Heart right ventricle (tissue), 16 donors: Measurements from ENCODE around the gene KDM2A. TPM values are rescaled to one million over a fixed set of nuclear protein-coding genes. Genes with fewer than 3 reads are reported as not detected.

Source experiments
- ATAC-seq, 8 donors: fragments of 200-7000 bp; cut with Tn5 transposase; one replicate each; pipeline ENCODE4 v1.9.1; 2020; ENCODE audit warnings: mild to moderate bottlenecking in 8 of 8, moderate library complexity in 8 of 8, moderate number of reproducible peaks in 1 of 8
- DNase-seq, 2 donors: peaks; one replicate each; pipeline ENCODE4 v3.0.0-alpha.2; 2020
- H3K27ac ChIP-seq, 10 donors: fragments of 200-600 bp; sonication (generic) in 2 of 10; one replicate each; pipeline versions ENCODE4 v1.5.0 to v1.8.0; 2020 to 2022; ENCODE audit warnings: mild to moderate bottlenecking in 3 of 10
- H3K27me3 ChIP-seq, 7 donors: fragments of 200-600 bp; one replicate each; pipeline ENCODE4 v1.8.0; 2021 to 2022; ENCODE audit warnings: mild to moderate bottlenecking in 2 of 7
- H3K36me3 ChIP-seq, 9 donors: fragments of 200-600 bp; sonication (generic) in 1 of 9; one replicate each; pipeline versions ENCODE4 v1.5.0 to v1.8.0; 2020 to 2022; ENCODE audit warnings: mild to moderate bottlenecking in 2 of 9
- H3K4me1 ChIP-seq, 9 donors: fragments of 200-600 bp; sonication (generic) in 1 of 9; one replicate each; pipeline versions ENCODE4 v1.5.0 to v1.8.0; 2020 to 2022; ENCODE audit warnings: mild to moderate bottlenecking in 4 of 9
- H3K4me3 ChIP-seq, 10 donors: fragments of 200-600 bp; sonication (generic) in 2 of 10; one replicate each; pipeline versions ENCODE4 v1.5.0 to v1.8.0; 2020 to 2022; ENCODE audit warnings: mild to moderate bottlenecking in 7 of 10, moderate library complexity in 2 of 10
- H3K9me3 ChIP-seq, 11 donors: fragments of 200-600 bp in 10 of 11; sonication (generic) in 2 of 11; one replicate each; pipeline versions ENCODE4 v1.5.0 to v1.8.0; 2013 to 2022; ENCODE audit warnings: mild to moderate bottlenecking in 2 of 11, control low read depth in 1 of 11, moderate library complexity in 1 of 11
- CTCF ChIP-seq, 9 donors: fragments of 200-600 bp; sonication (generic) in 2 of 9; IDR thresholded peaks; one replicate each; pipeline versions ENCODE4 v1.5.0 to v1.8.0; 2021 to 2022; ENCODE audit warnings: antibody characterized with exemption in 9 of 9, mild to moderate bottlenecking in 5 of 9, moderate library complexity in 1 of 9
- WGBS, 2 donors: extraction: QIAGEN DNeasy Blood & Tissue Kit; methylation state at CpG; one replicate each; pipeline ENCODE4 v1.1.7; 2013; ENCODE audit warnings: inconsistent platforms in 1 of 2; 5-methylcytosine and 5-hydroxymethylcytosine counted together
- intact Hi-C, 10 donors: fragments of 100-400 bp; cut with DNase I; formaldehyde crosslinking; loops; one replicate each; pipeline versions ENCODE4 v1.11.1 to v1.14.2; 2022
- polyA plus RNA-seq, 2 donors: library from polyadenylated mRNA; stranded (reverse); fragments of 200-250 nt; gene quantifications; one replicate each; pipeline ENCODE4 v1.2.3, GENCODE V29; 2013
- total RNA-seq, 10 donors: library from RNA; stranded (reverse); fragmentation: NEBNext Ultra II Directional in 3 of 10; extraction: Animal tissue kit (Norgen Biotek cat#: 25700) in 3 of 10; gene quantifications; one replicate each; pipeline versions ENCODE4 v1.2.1 to v1.2.4, GENCODE V29; 2021 to 2023
- donor health status: Arrhythmogenic right ventricular cardiomyopathy.
- donor health status: ischemic (EF 13 %, LVEDD 7.1; RV severe dilation, severe dysfunction).
- donor health status: healthy with polysubstance abuse.
- donor health status: DM: no; HTN: yes; CAD: no.
- donor health status: DM: no; HTN: no; CAD: no.
- donor health status: ischemic (EF 25% LVEDD 6.9; RV normal size, moderate dysfunction).
- donor health status: ischemic (EF 25% LVEDD 5.7; RV mildly dilated, moderate dysfunction).
- donor health status: healthy.
- donor health status: DM: yes; HTN: yes; CAD: no.
- donor health status: Ischemic cardiomyopathy.
- donor health status: ischemic (EF 35%, LVEDD 5.7; RV mildly dilated, moderate dysfunction).
- donor health status: nonischemic (EF 11% LVEDD 7.7; RV severe dilation, severe dysfunction).
- donor health status: DM: yes; HTN: yes; CAD: no.
- donor health status: PGD.
- donor health status: ischemic (EF 29% LVEDD 5.4; RV normal size, mild dysfunction).
- donor health status: nonischemic (EF 23%, LVEDD 6.1; RV moderate dilation, normal function).

Gene KDM2A
- total and polyA plus RNA-seq, 12 donors, result 16.5 to 45.7 (median 37.1) TPM

GRCh38 chr11:67242548-67242947 lies 123.5 kb downstream of the KDM2A start:
- DNase-seq (no peak), ATAC-seq (no peak)
- Histone ChIP-seq H3K9me3 (no peaks in the 10 kb centered on the region), H3K27ac (peak overlapping the region in 3 of 10 donors; percentile 32 to 96 (median 49)), H3K27me3 (no peaks in the 10 kb centered on the region), H3K36me3 (peaks cover 0 to 57% (median 47%) of the 10 kb centered on the region in 9 donors), H3K4me1 (peaks cover 15 to 55% (median 50%) of the 10 kb centered on the region in 9 donors), H3K4me3 (peak overlapping the region in 5 of 10 donors; percentile 1 to 85 (median 63))
- 81 to 86% methylated on average over 1 of the region's 1 CpG for WGBS, 2 donors
- TF ChIP-seq CTCF (IDR thresholded peaks at IDR 0.05), result no peak
- intact Hi-C loops, result no loop called here

- Histone ChIP-seq H3K27ac (peak overlapping the region in 2 of 10 donors; percentile 32 to 49), H3K9me3 (no peaks in the 10 kb centered on the region), H3K4me3 (no peak overlapping the region), H3K36me3 (peaks cover 0 to 59% (median 52%) of the 10 kb centered on the region in 9 donors), H3K4me1 (peaks cover 15 to 58% (median 55%) of the 10 kb centered on the region in 9 donors), H3K27me3 (no peaks in the 10 kb centered on the region)
- DNase-seq, result no peak
- no peak for ATAC-seq
- TF ChIP-seq CTCF (IDR thresholded peaks at IDR 0.05), result no peak
- intact Hi-C loops, result no loop called here
- WGBS, 2 donors, result 59 to 60% methylated on average over 2 of the region's 2 CpGs
Observed at GRCh38 chr11:67243051-67243450, 124.0 kb downstream of the KDM2A start.

- 91 to 96% methylated on average over 11 of the region's 11 CpGs for WGBS, 2 donors
- peaks cover 15 to 57% (median 49%) of the 10 kb centered on the region in 9 donors for H3K4me1 ChIP-seq
- H3K9me3 ChIP-seq, result no peaks in the 10 kb centered on the region
- TF ChIP-seq CTCF (IDR thresholded peaks at IDR 0.05), result no peak
- no peak overlapping the region for H3K4me3 ChIP-seq
- ATAC-seq, result no peak
- H3K27me3 ChIP-seq, result no peaks in the 10 kb centered on the region
- intact Hi-C loops, result no loop called here
- DNase-seq, result no peak
- no peak overlapping the region for H3K27ac ChIP-seq
- H3K36me3 ChIP-seq, result peaks cover 0 to 79% (median 70%) of the 10 kb centered on the region in 9 donors
Observed at GRCh38 chr11:67245046-67245445, 126.0 kb downstream of the KDM2A start.

GRCh38 chr11:67247946-67248550 lies 129.0 kb downstream of the KDM2A start:
- Histone ChIP-seq H3K9me3 (no peaks in the 10 kb centered on the region), H3K27ac (peak overlapping the region in 7 of 10 donors; percentile 7 to 53 (median 36)), H3K4me1 (peaks cover 2 to 43% (median 28%) of the 10 kb centered on the region in 9 donors), H3K27me3 (no peaks in the 10 kb centered on the region), H3K36me3 (peaks cover 0 to 100% (median 95%) of the 10 kb centered on the region in 9 donors), H3K4me3 (no peak overlapping the region)
- ATAC-seq (no peak), DNase-seq (no peak)
- TF ChIP-seq CTCF (IDR thresholded peaks at IDR 0.05), result no peak
- 82 to 91% methylated on average over 5 of the region's 5 CpGs for WGBS, 2 donors
- intact Hi-C loops, result no loop called here
